B cell (primary cell): Measurements from ENCODE around the gene CYP1B1. TPM values are rescaled to one million over a fixed set of nuclear protein-coding genes. Genes with fewer than 3 reads are reported as not detected.
"Not testable (repeated sequence)": the region's sequence is repeated elsewhere in the genome, so short reads cannot be mapped to it uniquely, and the experiment has no call there.

Experiments used
- ATAC-seq: fragments of 200-7000 bp; cut with Tn5 transposase; one replicate; pipeline ENCODE4 v1.10.0; 2021; ENCODE audit warnings: low read depth, mild to moderate bottlenecking, moderate number of reproducible peaks, moderate library complexity
- CTCF ChIA-PET: fragments of 350-600 bp; sonication (Branson Sonifier 250); formaldehyde crosslinking; loops from one replicate; lab custom pipeline; 2021; ENCODE audit warnings: antibody characterized with exemption, inconsistent platforms; lab: Charles Lee
- POLR2A ChIA-PET: fragments of 350-600 bp; sonication (Branson Sonifier 250); formaldehyde crosslinking; loops from one replicate; lab custom pipeline; 2021; ENCODE audit warnings: antibody characterized with exemption; lab: Charles Lee
- DNase-seq: peaks from one replicate; pipeline ENCODE4 v3.0.0; 2013
- H2AFZ ChIP-seq: 2 replicates; pipeline ENCODE4 v1.6.1; 2012; ENCODE audit warnings: mild to moderate bottlenecking, low read depth, low read length; ENCODE audit not compliant: insufficient read depth, poor library complexity, severe bottlenecking
- H3K27ac ChIP-seq, 2 donors: 1 replicate in 1 of 2; 2 replicates in 1 of 2; pipeline ENCODE4 v1.5.1; 2012 to 2013; ENCODE audit warnings: low read length in 2 of 2, mild to moderate bottlenecking in 2 of 2, moderate library complexity in 1 of 2
- H3K27me3 ChIP-seq, 4 experiments: fragments of 200-600 bp in 1 of 4; sonication (generic) in 1 of 4; replicated peaks in 1 of 4; 1 replicate in 2 of 4; 2 replicates in 2 of 4; pipeline versions ENCODE4 v1.6.1 to v1.7.0; 2013 to 2016; ENCODE audit warnings: low read length in 3 of 4, mild to moderate bottlenecking in 2 of 4, mixed read lengths in 1 of 4, moderate library complexity in 1 of 4; ENCODE audit not compliant: insufficient read depth in 4 of 4, control insufficient read depth in 3 of 4; ENCODE audit errors: control extremely low read depth in 1 of 4
- H3K36me3 ChIP-seq, 2 experiments: replicated peaks in 1 of 2; 1 replicate in 1 of 2; 2 replicates in 1 of 2; pipeline versions ENCODE4 v1.6.1 to v1.7.1; 2013; ENCODE audit warnings: low read length in 1 of 2; ENCODE audit not compliant: insufficient read depth in 2 of 2, control insufficient read depth in 1 of 2; ENCODE audit errors: control extremely low read depth in 1 of 2, extremely low read depth in 1 of 2
- H3K4me1 ChIP-seq, 2 donors: fragments of 200-600 bp in 1 of 2; sonication (generic) in 1 of 2; 1 replicate in 1 of 2; 2 replicates in 1 of 2; pipeline versions ENCODE4 v1.5.1 to v1.6.1; 2013 to 2017; ENCODE audit warnings: low read length in 2 of 2; ENCODE audit not compliant: control insufficient read depth in 2 of 2, insufficient read depth in 2 of 2
- H3K4me2 ChIP-seq: replicated peaks from 2 replicates; pipeline ENCODE3; 2012; ENCODE audit warnings: mild to moderate bottlenecking, low read depth, low read length; ENCODE audit not compliant: poor library complexity, severe bottlenecking
- H3K4me3 ChIP-seq, 5 experiments: fragments of 200-600 bp in 1 of 5; sonication (generic) in 1 of 5; 1 replicate in 3 of 5; 2 replicates in 2 of 5; pipeline versions ENCODE4 v1.5.1 to v1.7.0; 2011 to 2016; ENCODE audit warnings: low read length in 4 of 5, mild to moderate bottlenecking in 4 of 5, low read depth in 2 of 5, control low read depth in 1 of 5, moderate library complexity in 1 of 5; ENCODE audit not compliant: insufficient read depth in 1 of 5; ENCODE audit errors: control extremely low read depth in 1 of 5, extremely low read depth in 1 of 5
- H3K79me2 ChIP-seq: fragments of 200-600 bp; sonication (generic); one replicate; pipeline ENCODE4 v1.6.0; 2016; ENCODE audit warnings: low read length; ENCODE audit not compliant: control insufficient read depth, insufficient read depth
- H3K9ac ChIP-seq: fragments of 200-600 bp; sonication (generic); 2 replicates; pipeline ENCODE4 v1.6.1; 2017; ENCODE audit warnings: mild to moderate bottlenecking, low read length, moderate library complexity
- H3K9me3 ChIP-seq, 3 donors: one replicate each; pipeline versions ENCODE4 v1.6.1 to v1.7.1; 2013; ENCODE audit warnings: low read length in 2 of 3; ENCODE audit not compliant: control insufficient read depth in 2 of 3, insufficient read depth in 1 of 3; ENCODE audit errors: control extremely low read depth in 1 of 3
- H4K20me1 ChIP-seq: 2 replicates; pipeline ENCODE4 v1.6.0; 2012; ENCODE audit warnings: mild to moderate bottlenecking, low read length; ENCODE audit not compliant: insufficient read depth, control insufficient read depth, poor library complexity, severe bottlenecking
- H3K27ac Mint-ChIP-seq: one replicate; pipeline ENCODE4 v1.8.0; 2021; ENCODE audit warnings: mixed read lengths
- H3K27me3 Mint-ChIP-seq: one replicate; pipeline ENCODE4 v1.8.0; 2021; ENCODE audit warnings: mixed read lengths
- H3K4me1 Mint-ChIP-seq: one replicate; pipeline ENCODE4 v1.8.0; 2021; ENCODE audit warnings: mixed read lengths
- H3K4me3 Mint-ChIP-seq: one replicate; pipeline ENCODE4 v1.8.0; 2021; ENCODE audit warnings: mixed read lengths
- H3K9me3 Mint-ChIP-seq: one replicate; pipeline ENCODE4 v1.8.0; 2022; ENCODE audit warnings: mixed read lengths; ENCODE audit not compliant: insufficient read depth
- EZH2 ChIP-seq: IDR thresholded peaks from 2 replicates; pipeline ENCODE4 v1.6.1; 2012; ENCODE audit warnings: borderline replicate concordance, low read depth, mild to moderate bottlenecking, moderate library complexity, low read length; ENCODE audit not compliant: insufficient read depth, poor library complexity, severe bottlenecking
- WGBS: methylation state at CpG from one replicate; pipeline ENCODE4 v1.1.5; 2013; ENCODE audit warnings: missing lambda C conversion rate; ENCODE audit not compliant: insufficient coverage; 5-methylcytosine and 5-hydroxymethylcytosine counted together
- intact Hi-C: fragments of 100-400 bp; cut with micrococcal nuclease; formaldehyde crosslinking; loops from one replicate; pipeline ENCODE4 v1.10.0; 2022
- polyA plus RNA-seq: library from polyadenylated mRNA; depleted of rRNA; stranded (reverse); fragments of >200 nt; gene quantifications from 2 replicates; pipeline ENCODE4 v1.2.3, GENCODE V29; 2012
- total RNA-seq, 2 donors: library from RNA; stranded (reverse); fragments of 120-200 nt in 1 of 2; gene quantifications; 1 replicate in 1 of 2; 2 replicates in 1 of 2; pipeline versions ENCODE4 v1.2.3 to v1.2.4, GENCODE V29; 2013 to 2022
- TF ChIP-seq, protein P1 (sequence below): fragments of 200-600 bp; IDR thresholded peaks from one replicate; pipeline ENCODE4 v1.8.0; 2022; ENCODE audit warnings: antibody characterized with exemption, mild to moderate bottlenecking

Gene CYP1B1
- total and polyA plus RNA-seq, 2 donors (not counting 1 experiment from before 2014, with no cell fraction given): 0.31 to 0.89 TPM

DNA sequence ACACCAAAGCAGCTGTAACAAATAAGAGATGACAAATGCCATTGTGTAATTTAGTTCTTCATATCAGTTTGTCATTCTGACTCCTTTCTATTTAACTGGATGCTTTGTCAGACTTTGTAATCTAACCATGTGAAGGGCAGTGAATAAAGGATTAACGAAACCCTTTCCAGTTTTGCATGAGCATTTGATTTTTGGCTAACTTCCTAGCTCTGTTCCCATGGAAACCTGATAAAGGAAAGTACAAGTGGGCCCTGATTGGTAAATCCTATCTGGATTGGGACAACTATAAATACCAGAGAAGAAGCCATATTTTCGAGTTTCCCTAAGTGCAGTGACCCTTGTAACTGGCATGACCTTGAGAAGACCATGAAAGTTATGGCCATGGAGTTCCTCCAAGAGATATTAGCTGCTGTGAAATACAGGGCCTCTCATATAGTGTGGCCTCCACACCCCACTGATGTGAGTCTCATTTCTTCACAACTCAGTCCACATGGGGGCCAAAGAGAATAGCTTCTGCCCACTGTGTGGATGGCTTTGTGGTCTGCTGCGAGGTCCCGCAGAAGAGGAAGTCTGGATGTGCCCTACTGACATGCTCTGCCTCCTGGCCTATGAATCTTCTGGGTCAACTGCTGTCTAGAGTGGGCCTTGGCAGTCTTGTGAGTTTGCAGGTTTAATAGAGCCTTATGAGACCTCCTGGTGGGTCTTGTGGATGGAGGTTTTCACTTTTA lies 38.2 kb upstream of the CYP1B1 start:
- no peak overlapping the region for H3K4me3 Mint-ChIP-seq
- peaks cover 0 to 3% (median 0%) of the 10 kb centered on the region in 4 experiments for H3K27me3 ChIP-seq
- peaks cover 22% of the 10 kb centered on the region for H3K27me3 Mint-ChIP-seq
- POLR2A ChIA-PET: no interaction called here
- no peak overlapping the region for H3K9ac ChIP-seq
- ATAC-seq: no peak
- H3K79me2 ChIP-seq: no peaks in the 10 kb centered on the region
- WGBS: 86% methylated on average over 3 of the region's 4 CpGs
- no peak overlapping the region for H3K4me3 ChIP-seq
- no peaks in the 10 kb centered on the region for H3K9me3 ChIP-seq
- no peak overlapping the region for H3K27ac Mint-ChIP-seq
- CTCF ChIA-PET: interaction anchor here (1.2 to 1.7 kb wide), 2 partner anchors 394 to 718 kb away, joined by 3 to 4 read pairs; no protein-coding TSS in a partner anchor
- DNase-seq: no peak
- TF ChIP-seq EZH2: no peak
- TF ChIP-seq, protein P1, sequence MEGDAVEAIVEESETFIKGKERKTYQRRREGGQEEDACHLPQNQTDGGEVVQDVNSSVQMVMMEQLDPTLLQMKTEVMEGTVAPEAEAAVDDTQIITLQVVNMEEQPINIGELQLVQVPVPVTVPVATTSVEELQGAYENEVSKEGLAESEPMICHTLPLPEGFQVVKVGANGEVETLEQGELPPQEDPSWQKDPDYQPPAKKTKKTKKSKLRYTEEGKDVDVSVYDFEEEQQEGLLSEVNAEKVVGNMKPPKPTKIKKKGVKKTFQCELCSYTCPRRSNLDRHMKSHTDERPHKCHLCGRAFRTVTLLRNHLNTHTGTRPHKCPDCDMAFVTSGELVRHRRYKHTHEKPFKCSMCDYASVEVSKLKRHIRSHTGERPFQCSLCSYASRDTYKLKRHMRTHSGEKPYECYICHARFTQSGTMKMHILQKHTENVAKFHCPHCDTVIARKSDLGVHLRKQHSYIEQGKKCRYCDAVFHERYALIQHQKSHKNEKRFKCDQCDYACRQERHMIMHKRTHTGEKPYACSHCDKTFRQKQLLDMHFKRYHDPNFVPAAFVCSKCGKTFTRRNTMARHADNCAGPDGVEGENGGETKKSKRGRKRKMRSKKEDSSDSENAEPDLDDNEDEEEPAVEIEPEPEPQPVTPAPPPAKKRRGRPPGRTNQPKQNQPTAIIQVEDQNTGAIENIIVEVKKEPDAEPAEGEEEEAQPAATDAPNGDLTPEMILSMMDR: no peak
- no peaks in the 10 kb centered on the region for H4K20me1 ChIP-seq
- H3K27ac ChIP-seq: no peak overlapping the region
- H3K9me3 Mint-ChIP-seq: peaks cover 3% of the 10 kb centered on the region
- H3K4me1 ChIP-seq: no peaks in the 10 kb centered on the region
- intact Hi-C loops: no loop called here
- H2AFZ ChIP-seq: no peak overlapping the region
- no peaks in the 10 kb centered on the region for H3K36me3 ChIP-seq
- no peak overlapping the region for H3K4me2 ChIP-seq
- no peaks in the 10 kb centered on the region for H3K4me1 Mint-ChIP-seq

DNA sequence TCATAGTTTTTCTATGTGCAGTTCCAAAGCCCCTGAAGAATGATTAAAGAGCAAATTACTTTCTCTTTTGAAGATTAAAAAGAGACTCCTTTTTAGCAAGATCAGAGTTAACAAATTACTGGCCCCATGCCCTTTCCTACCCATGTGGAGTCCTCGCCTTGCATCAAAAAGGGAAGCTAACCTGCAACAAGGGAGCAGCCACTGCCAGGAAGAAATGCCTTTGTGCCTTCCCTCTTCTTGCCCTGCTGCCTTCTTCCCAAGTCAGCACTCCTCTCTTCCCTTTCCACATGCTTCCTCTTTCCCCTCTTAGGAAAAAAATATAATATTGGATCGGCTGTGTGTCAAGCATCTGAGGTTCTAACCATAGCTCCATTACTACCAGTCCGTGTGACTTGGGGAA lies 37.1 kb upstream of the CYP1B1 start:
- Histone ChIP-seq H2AFZ (no peak overlapping the region), H3K36me3 (no peaks in the 10 kb centered on the region), H3K4me3 (no peak overlapping the region), H3K27me3 (peaks cover 0 to 3% (median 0%) of the 10 kb centered on the region in 4 experiments), H3K4me1 (no peaks in the 10 kb centered on the region), H3K9me3 (no peaks in the 10 kb centered on the region), H3K27ac (no peak overlapping the region), H4K20me1 (no peaks in the 10 kb centered on the region), H3K4me2 (no peak overlapping the region), H3K79me2 (no peaks in the 10 kb centered on the region), H3K9ac (no peak overlapping the region)
- ChIA-PET POLR2A (no interaction called here), CTCF (interaction anchor here (1.2 to 1.7 kb wide), 2 partner anchors 395 to 717 kb away, joined by 3 to 4 read pairs; no protein-coding TSS in a partner anchor)
- intact Hi-C loops: no loop called here
- no peak for ATAC-seq
- DNase-seq: no peak
- peaks cover 26% of the 10 kb centered on the region for H3K27me3 Mint-ChIP-seq
- no peak overlapping the region for H3K27ac Mint-ChIP-seq
- TF ChIP-seq EZH2: no peak
- TF ChIP-seq, protein P1: no peak
- no peak overlapping the region for H3K4me3 Mint-ChIP-seq
- no peaks in the 10 kb centered on the region for H3K4me1 Mint-ChIP-seq
- 83% methylated on average over 2 of the region's 3 CpGs for WGBS
- H3K9me3 Mint-ChIP-seq: peaks cover 3% of the 10 kb centered on the region

DNA sequence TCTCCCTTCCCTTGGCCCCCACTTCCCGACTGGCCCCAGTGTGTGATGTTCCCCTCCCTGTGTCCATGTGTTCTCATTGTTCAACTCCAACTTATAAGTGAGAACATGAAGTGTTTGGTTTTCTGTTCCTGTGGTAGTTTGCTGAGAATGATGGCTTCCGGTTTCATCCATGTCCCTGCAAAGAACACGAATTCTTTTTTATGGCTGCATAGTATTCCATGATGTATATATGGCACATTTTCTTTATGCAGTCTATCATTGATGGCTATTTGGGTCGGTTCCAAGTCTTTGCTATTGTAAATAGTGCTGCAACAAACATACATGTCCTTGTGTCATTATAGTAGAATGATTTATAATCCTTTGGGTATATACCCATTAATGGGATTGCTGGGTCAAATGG lies 35.4 kb upstream of the CYP1B1 start:
- H3K9me3 ChIP-seq, intact Hi-C loops, DNase-seq, H3K9me3 Mint-ChIP-seq, H3K4me1 Mint-ChIP-seq, H3K9ac ChIP-seq, POLR2A ChIA-PET, H4K20me1 ChIP-seq, ATAC-seq, H3K4me1 ChIP-seq, H3K27me3 ChIP-seq, H3K4me2 ChIP-seq, CTCF ChIA-PET, H3K36me3 ChIP-seq, H3K79me2 ChIP-seq, H2AFZ ChIP-seq, H3K4me3 Mint-ChIP-seq, H3K4me3 ChIP-seq, H3K27ac ChIP-seq, H3K27ac Mint-ChIP-seq: not testable (repeated sequence)
- H3K27me3 Mint-ChIP-seq: peaks cover 26% of the 10 kb centered on the region
- no CpG with 5 or more reads among the region's 4 CpGs for WGBS
